Measurements from ENCODE around the gene STX7.

Gene STX7

GRCh38 chr6:132490024-132490423 lies 22.9 kb downstream of the STX7 start:
- Histone ChIP-seq H3K9me3 (replicated peaks in 1 of 2; ENCODE audit: control insufficient read depth in 2 of 2, insufficient read depth in 1 of 2, low read depth in 1 of 2, low read length in 2 of 2) (peaks cover 2 to 6% of the 10 kb centered on the region in 2 donors), H3K4me3 (ENCODE audit: low read length in 2 of 2) (no peak overlapping the region), H3K79me1 (ENCODE audit: low read depth, low read length) (peaks cover 4% of the 10 kb centered on the region), H3K23ac (ENCODE audit: low read depth, low read length, poor library complexity) (no peak overlapping the region), H2AK5ac (ENCODE audit: low read depth, low read length) (no peak overlapping the region), H3K18ac (ENCODE audit: low read length) (no peak overlapping the region), H2BK120ac (ENCODE audit: low read depth, low read length) (no peak overlapping the region), H4K91ac (ENCODE audit: low read depth, low read length, poor library complexity) (no peak overlapping the region), H3K14ac (ENCODE audit: low read length) (no peak overlapping the region), H3K4me1 (ENCODE audit: control insufficient read depth in 2 of 2, insufficient read depth in 1 of 2, low read depth in 1 of 2, low read length in 2 of 2) (peaks cover 0 to 5% of the 10 kb centered on the region in 2 donors), H2BK15ac (ENCODE audit: low read length) (no peak overlapping the region), H4K8ac (ENCODE audit: low read depth, low read length) (no peak overlapping the region), H2BK12ac (ENCODE audit: low read length) (no peak overlapping the region), H2BK5ac (ENCODE audit: low read length) (no peak overlapping the region), H2AFZ (ENCODE audit: low read length) (no peak overlapping the region), H3K9ac (ENCODE audit: low read depth, low read length, poor library complexity) (no peak overlapping the region), H3K4ac (ENCODE audit: low read length) (no peak overlapping the region), H3K27ac (replicated peaks; ENCODE audit: low read length) (no peak overlapping the region), H3K27me3 (ENCODE audit: control insufficient read depth in 3 of 3, insufficient read depth in 3 of 3, low read depth in 1 of 3, low read length in 3 of 3) (no peaks in the 10 kb centered on the region), H3K36me3 (replicated peaks in 1 of 2; ENCODE audit: control insufficient read depth in 2 of 2, insufficient read depth in 2 of 2, low read length in 2 of 2) (peaks cover 0 to 3% of the 10 kb centered on the region in 2 donors), H3K4me2 (ENCODE audit: insufficient read depth, low read length, poor library complexity, severe bottlenecking) (no peak overlapping the region)
- no peak for DNase-seq (ENCODE audit: low spot score)
- WGBS, 2 donors (ENCODE audit: extremely low coverage in 2 of 2, insufficient read length in 2 of 2, insufficient replicate concordance in 1 of 2) = no CpG with 5 or more reads among the region's 6 CpGs

GRCh38 chr6:132489376-132489775 lies 23.5 kb downstream of the STX7 start:
- no peak overlapping the region for H2BK15ac ChIP-seq (ENCODE audit: low read length)
- no peak overlapping the region for H2AK5ac ChIP-seq (ENCODE audit: low read depth, low read length)
- no peak overlapping the region for H3K14ac ChIP-seq (ENCODE audit: low read length)
- H3K4me1 ChIP-seq (ENCODE audit: control insufficient read depth in 2 of 2, insufficient read depth in 1 of 2, low read depth in 1 of 2, low read length in 2 of 2) = peaks cover 0 to 5% of the 10 kb centered on the region in 2 donors
- H2BK12ac ChIP-seq (ENCODE audit: low read length) = no peak overlapping the region
- H3K4ac ChIP-seq (ENCODE audit: low read length) = no peak overlapping the region
- no peak overlapping the region for H3K9ac ChIP-seq (ENCODE audit: low read depth, low read length, poor library complexity)
- no peak overlapping the region for H3K27ac ChIP-seq (replicated peaks; ENCODE audit: low read length)
- WGBS, 2 donors (ENCODE audit: extremely low coverage in 2 of 2, insufficient read length in 2 of 2, insufficient replicate concordance in 1 of 2) = no CpG with 5 or more reads among the region's 4 CpGs
- H2BK120ac ChIP-seq (ENCODE audit: low read depth, low read length) = no peak overlapping the region
- no peak for DNase-seq (ENCODE audit: low spot score)
- no peak overlapping the region for H3K4me2 ChIP-seq (ENCODE audit: insufficient read depth, low read length, poor library complexity, severe bottlenecking)
- no peak overlapping the region for H3K18ac ChIP-seq (ENCODE audit: low read length)
- H2BK5ac ChIP-seq (ENCODE audit: low read length) = no peak overlapping the region
- peaks cover 2% of the 10 kb centered on the region for H3K79me1 ChIP-seq (ENCODE audit: low read depth, low read length)
- no peak overlapping the region for H2AFZ ChIP-seq (ENCODE audit: low read length)
- no peak overlapping the region for H4K8ac ChIP-seq (ENCODE audit: low read depth, low read length)
- no peak overlapping the region for H3K4me3 ChIP-seq (ENCODE audit: low read length in 2 of 2)
- no peaks in the 10 kb centered on the region for H3K27me3 ChIP-seq (ENCODE audit: control insufficient read depth in 3 of 3, insufficient read depth in 3 of 3, low read depth in 1 of 3, low read length in 3 of 3)
- H4K91ac ChIP-seq (ENCODE audit: low read depth, low read length, poor library complexity) = no peak overlapping the region
- peaks cover 0 to under 1% of the 10 kb centered on the region in 2 donors for H3K36me3 ChIP-seq (replicated peaks in 1 of 2; ENCODE audit: control insufficient read depth in 2 of 2, insufficient read depth in 2 of 2, low read length in 2 of 2)
- no peak overlapping the region for H3K23ac ChIP-seq (ENCODE audit: low read depth, low read length, poor library complexity)
- peaks cover under 1 to 6% of the 10 kb centered on the region in 2 donors for H3K9me3 ChIP-seq (replicated peaks in 1 of 2; ENCODE audit: control insufficient read depth in 2 of 2, insufficient read depth in 1 of 2, low read depth in 1 of 2, low read length in 2 of 2)

- Histone ChIP-seq H3K27me3 (ENCODE audit: control insufficient read depth in 3 of 3, insufficient read depth in 3 of 3, low read depth in 1 of 3, low read length in 3 of 3) (no peaks in the 10 kb centered on the region), H2BK12ac (ENCODE audit: low read length) (no peak overlapping the region), H2AFZ (ENCODE audit: low read length) (no peak overlapping the region), H3K9me3 (replicated peaks in 1 of 2; ENCODE audit: control insufficient read depth in 2 of 2, insufficient read depth in 1 of 2, low read depth in 1 of 2, low read length in 2 of 2) (no peaks in the 10 kb centered on the region), H3K4ac (ENCODE audit: low read length) (no peak overlapping the region), H3K4me3 (ENCODE audit: low read length in 2 of 2) (no peak overlapping the region), H2AK5ac (ENCODE audit: low read depth, low read length) (no peak overlapping the region), H3K14ac (ENCODE audit: low read length) (no peak overlapping the region), H2BK5ac (ENCODE audit: low read length) (no peak overlapping the region), H3K4me1 (ENCODE audit: control insufficient read depth in 2 of 2, insufficient read depth in 1 of 2, low read depth in 1 of 2, low read length in 2 of 2) (peaks cover 0 to 5% of the 10 kb centered on the region in 2 donors), H3K36me3 (replicated peaks in 1 of 2; ENCODE audit: control insufficient read depth in 2 of 2, insufficient read depth in 2 of 2, low read length in 2 of 2) (no peaks in the 10 kb centered on the region), H2BK120ac (ENCODE audit: low read depth, low read length) (no peak overlapping the region), H4K91ac (ENCODE audit: low read depth, low read length, poor library complexity) (no peak overlapping the region), H3K4me2 (ENCODE audit: insufficient read depth, low read length, poor library complexity, severe bottlenecking) (no peak overlapping the region), H3K79me1 (ENCODE audit: low read depth, low read length) (peaks cover 2% of the 10 kb centered on the region), H3K9ac (ENCODE audit: low read depth, low read length, poor library complexity) (no peak overlapping the region), H3K27ac (replicated peaks; ENCODE audit: low read length) (no peak overlapping the region), H2BK15ac (ENCODE audit: low read length) (no peak overlapping the region), H3K18ac (ENCODE audit: low read length) (no peak overlapping the region), H3K23ac (ENCODE audit: low read depth, low read length, poor library complexity) (no peak overlapping the region), H4K8ac (ENCODE audit: low read depth, low read length) (no peak overlapping the region)
- no CpG with 5 or more reads among the region's 4 CpGs for WGBS, 2 donors (ENCODE audit: extremely low coverage in 2 of 2, insufficient read length in 2 of 2, insufficient replicate concordance in 1 of 2)
- no peak for DNase-seq (ENCODE audit: low spot score)
Measured at GRCh38 chr6:132487762-132488161, 25.2 kb downstream of the STX7 start.

- peak overlapping the region; percentile 20 for H3K27ac ChIP-seq (replicated peaks; ENCODE audit: low read length)
- H2AK5ac ChIP-seq (ENCODE audit: low read depth, low read length) = no peak overlapping the region
- no peak overlapping the region for H2BK120ac ChIP-seq (ENCODE audit: low read depth, low read length)
- H3K4ac ChIP-seq (ENCODE audit: low read length) = no peak overlapping the region
- no peak for DNase-seq (ENCODE audit: low spot score)
- H3K23ac ChIP-seq (ENCODE audit: low read depth, low read length, poor library complexity) = no peak overlapping the region
- no peak overlapping the region for H2AFZ ChIP-seq (ENCODE audit: low read length)
- H3K4me3 ChIP-seq (ENCODE audit: low read length in 2 of 2) = no peak overlapping the region
- H3K36me3 ChIP-seq (replicated peaks in 1 of 2; ENCODE audit: control insufficient read depth in 2 of 2, insufficient read depth in 2 of 2, low read length in 2 of 2) = no peaks in the 10 kb centered on the region
- no peak overlapping the region for H3K9ac ChIP-seq (ENCODE audit: low read depth, low read length, poor library complexity)
- H3K4me1 ChIP-seq (ENCODE audit: control insufficient read depth in 2 of 2, insufficient read depth in 1 of 2, low read depth in 1 of 2, low read length in 2 of 2) = no peaks in the 10 kb centered on the region
- no peak overlapping the region for H3K18ac ChIP-seq (ENCODE audit: low read length)
- no peak overlapping the region for H3K14ac ChIP-seq (ENCODE audit: low read length)
- H3K4me2 ChIP-seq (ENCODE audit: insufficient read depth, low read length, poor library complexity, severe bottlenecking) = no peak overlapping the region
- no peak overlapping the region for H2BK15ac ChIP-seq (ENCODE audit: low read length)
- no peaks in the 10 kb centered on the region for H3K27me3 ChIP-seq (ENCODE audit: control insufficient read depth in 3 of 3, insufficient read depth in 3 of 3, low read depth in 1 of 3, low read length in 3 of 3)
- H4K91ac ChIP-seq (ENCODE audit: low read depth, low read length, poor library complexity) = no peak overlapping the region
- no CpG with 5 or more reads among the region's 4 CpGs for WGBS, 2 donors (ENCODE audit: extremely low coverage in 2 of 2, insufficient read length in 2 of 2, insufficient replicate concordance in 1 of 2)
- no peak overlapping the region for H2BK5ac ChIP-seq (ENCODE audit: low read length)
- no peak overlapping the region for H2BK12ac ChIP-seq (ENCODE audit: low read length)
- H3K9me3 ChIP-seq (replicated peaks in 1 of 2; ENCODE audit: control insufficient read depth in 2 of 2, insufficient read depth in 1 of 2, low read depth in 1 of 2, low read length in 2 of 2) = no peaks in the 10 kb centered on the region
- no peaks in the 10 kb centered on the region for H3K79me1 ChIP-seq (ENCODE audit: low read depth, low read length)
- H4K8ac ChIP-seq (ENCODE audit: low read depth, low read length) = no peak overlapping the region
Measured at GRCh38 chr6:132484680-132485018, 28.3 kb downstream of the STX7 start.
